Measurements from ENCODE around the gene GPM6B. TPM values are rescaled to one million over a fixed set of nuclear protein-coding genes. Genes with fewer than 3 reads are reported as not detected.

The GPM6B gene
- total RNA-seq, 1 experiment from 2014 or later: 0.51 TPM

- no peak overlapping the region for H3K4me2 ChIP-seq (ENCODE audit: low read length)
- intact Hi-C loops (cut with micrococcal nuclease): loop anchor here (1.0 to 10.0 kb wide), 4 partner anchors 93 to 281 kb away; no protein-coding TSS in a partner anchor
- DNase-seq (no peak), ATAC-seq (no peak)
- peaks cover 29% of the 10 kb centered on the region for H3K36me3 ChIP-seq (ENCODE audit: low read depth, low read length)
- H2AFZ ChIP-seq (ENCODE audit: low read length): no peak overlapping the region
- CTCF ChIA-PET: interaction anchor here (0.7 to 0.9 kb wide), 2 partner anchors 17 to 104 kb away, joined by 3 to 4 read pairs; partner anchors contain the start of genes OFD1 and TRAPPC2
- H3K9me2 ChIP-seq (replicated peaks; ENCODE audit: low read length): no peaks in the 10 kb centered on the region
- H3K79me2 ChIP-seq (ENCODE audit: low read length): peaks cover 7% of the 10 kb centered on the region; the same call in 1 of the 2 replicates
- no peak overlapping the region for H3K4me3 ChIP-seq (ENCODE audit: low read length)
- POLR2A ChIA-PET (ENCODE audit: unreplicated experiment): no interaction called here
- no peaks in the 10 kb centered on the region for H3F3A ChIP-seq (ENCODE audit: low read length, unreplicated experiment)
- TF ChIP-seq EZH2phosphoT487 (IDR thresholded peaks at IDR 0.05; ENCODE audit: borderline replicate concordance, low read length): no peak
- TF ChIP-seq EZH2 (IDR thresholded peaks at IDR 0.05; ENCODE audit: low read length, unreplicated experiment): no peak
- TF ChIP-seq CTCF (conservative IDR thresholded peaks at IDR 0.05; ENCODE audit: low read depth, low read length): no peak
- H4K20me1 ChIP-seq (ENCODE audit: low read length): no peaks in the 10 kb centered on the region
- no peaks in the 10 kb centered on the region for H3K9me3 ChIP-seq (ENCODE audit: low read length)
- peak overlapping the region; percentile 74 for H3K9ac ChIP-seq (ENCODE audit: low read length)
- H3K27me3 ChIP-seq (ENCODE audit: low read length): no peaks in the 10 kb centered on the region
- peak overlapping the region; percentile 98 for H3K27ac ChIP-seq (ENCODE audit: low read length)
- peaks cover 26% of the 10 kb centered on the region for H3K4me1 ChIP-seq (ENCODE audit: insufficient read depth, low read length)
- BruUV-seq (replicated peaks): no TSS peak
Measured at GRCh38 chrX:13750812-13751211, 66.1 kb downstream of the GPM6B start.

GRCh38 chrX:13750204-13750603 is 66.7 kb downstream of the GPM6B start:
- Histone ChIP-seq H2AFZ (ENCODE audit: low read length) (no peak overlapping the region), H3F3A (ENCODE audit: low read length, unreplicated experiment) (no peaks in the 10 kb centered on the region), H3K27ac (ENCODE audit: low read length) (0 out of 2 replicates have a peak overlapping the region, but pooled peaks have one; percentile 98), H3K27me3 (ENCODE audit: low read length) (no peaks in the 10 kb centered on the region), H3K9me3 (ENCODE audit: low read length) (no peaks in the 10 kb centered on the region), H3K4me1 (ENCODE audit: insufficient read depth, low read length) (peaks cover 26% of the 10 kb centered on the region), H3K4me2 (ENCODE audit: low read length) (no peak overlapping the region), H3K79me2 (ENCODE audit: low read length) (peaks cover 7% of the 10 kb centered on the region; the same call in 1 of the 2 replicates), H4K20me1 (ENCODE audit: low read length) (no peaks in the 10 kb centered on the region), H3K4me3 (ENCODE audit: low read length) (no peak overlapping the region), H3K36me3 (ENCODE audit: low read depth, low read length) (peaks cover 26% of the 10 kb centered on the region), H3K9me2 (replicated peaks; ENCODE audit: low read length) (no peaks in the 10 kb centered on the region), H3K9ac (ENCODE audit: low read length) (peak overlapping the region; percentile 74; the same call in 1 of the 2 replicates)
- intact Hi-C loops (cut with micrococcal nuclease): loop anchor here (1.0 to 10.0 kb wide), 4 partner anchors 92 to 282 kb away; no protein-coding TSS in a partner anchor
- peak; percentile 73 for TF ChIP-seq CTCF (conservative IDR thresholded peaks at IDR 0.05; ENCODE audit: low read depth, low read length)
- TF ChIP-seq EZH2phosphoT487 (IDR thresholded peaks at IDR 0.05; ENCODE audit: borderline replicate concordance, low read length): no peak
- ATAC-seq (peak; percentile 71), DNase-seq (peak; percentile 78)
- ChIA-PET POLR2A (ENCODE audit: unreplicated experiment) (no interaction called here), CTCF (no interaction called here)
- BruUV-seq (replicated peaks): no TSS peak

GRCh38 chrX:13748486-13748885 is 68.4 kb downstream of the GPM6B start:
- H3K79me2 ChIP-seq (ENCODE audit: low read length): peaks cover 7% of the 10 kb centered on the region; the same call in 1 of the 2 replicates
- POLR2A ChIA-PET (ENCODE audit: unreplicated experiment): no interaction called here

More at GRCh38 chrX:13748486-13748885, 68.4 kb downstream of the GPM6B start:
- intact Hi-C loops (cut with micrococcal nuclease): no loop called here
- H3K4me2 ChIP-seq (ENCODE audit: low read length): no peak overlapping the region
- no peak overlapping the region for H2AFZ ChIP-seq (ENCODE audit: low read length)
- no peaks in the 10 kb centered on the region for H4K20me1 ChIP-seq (ENCODE audit: low read length)
- no TSS peak for BruUV-seq (replicated peaks)
- TF ChIP-seq CTCF (conservative IDR thresholded peaks at IDR 0.05; ENCODE audit: low read depth, low read length) (no peak), EZH2 (IDR thresholded peaks at IDR 0.05; ENCODE audit: low read length, unreplicated experiment) (no peak), EZH2phosphoT487 (IDR thresholded peaks at IDR 0.05; ENCODE audit: borderline replicate concordance, low read length) (no peak)
- peaks cover 26% of the 10 kb centered on the region for H3K4me1 ChIP-seq (ENCODE audit: insufficient read depth, low read length)
- H3K36me3 ChIP-seq (ENCODE audit: low read depth, low read length): peaks cover 29% of the 10 kb centered on the region
- ATAC-seq (no peak), DNase-seq (peak; percentile 27)
- no peaks in the 10 kb centered on the region for H3K27me3 ChIP-seq (ENCODE audit: low read length)
- H3K4me3 ChIP-seq (ENCODE audit: low read length): no peak overlapping the region
- peak overlapping the region; percentile 38; the same call in 1 of the 2 replicates for H3K27ac ChIP-seq (ENCODE audit: low read length)
- no peaks in the 10 kb centered on the region for H3K9me3 ChIP-seq (ENCODE audit: low read length)
- H3K9me2 ChIP-seq (replicated peaks; ENCODE audit: low read length): no peaks in the 10 kb centered on the region
- H3F3A ChIP-seq (ENCODE audit: low read length, unreplicated experiment): no peaks in the 10 kb centered on the region
- no peak overlapping the region for H3K9ac ChIP-seq (ENCODE audit: low read length)
- CTCF ChIA-PET: interaction anchor here (0.5 kb wide), 1 partner anchor 135 kb away, joined by 4 read pairs; no protein-coding TSS in a partner anchor
